ENCODE measurements around the gene SPZ1.
"Not testable (repeated sequence)": the region's sequence is repeated elsewhere in the genome, so short reads cannot be mapped to it uniquely, and the experiment has no call there.

The SPZ1 gene

GRCh38 chr5:80319702-80320101, at the start of gene SPZ1:
Gene SPZ1 (plus strand): TSS chr5:80320002. CDS start chr5:80320216, 214 bp downstream.
- no peak for DNase-seq (ENCODE audit: low spot score)

- DNase-seq (ENCODE audit: low spot score): not testable (repeated sequence)
Measured at GRCh38 chr5:80270543-80270942, 49.3 kb upstream of the SPZ1 start.

GRCh38 chr5:80275347-80275746, 44.5 kb upstream of the SPZ1 start:
- DNase-seq (ENCODE audit: low spot score): no peak

GRCh38 chr5:80276186-80276585, 43.6 kb upstream of the SPZ1 start:
- DNase-seq (ENCODE audit: low spot score): no peak

GRCh38 chr5:80277191-80277590, 42.6 kb upstream of the SPZ1 start:
- no peak for DNase-seq (ENCODE audit: low spot score)

GRCh38 chr5:80282054-80282453, 37.7 kb upstream of the SPZ1 start:
- DNase-seq (ENCODE audit: low spot score): no peak

GRCh38 chr5:80283360-80283759, 36.4 kb upstream of the SPZ1 start:
- no peak for DNase-seq (ENCODE audit: low spot score)

- DNase-seq (ENCODE audit: low spot score): no peak
Measured at GRCh38 chr5:80284720-80285119, 35.1 kb upstream of the SPZ1 start.

- DNase-seq (ENCODE audit: low spot score): no peak
Measured at GRCh38 chr5:80288177-80288576, 31.6 kb upstream of the SPZ1 start.

GRCh38 chr5:80289320-80289719, 30.5 kb upstream of the SPZ1 start:
- DNase-seq (ENCODE audit: low spot score): no peak

GRCh38 chr5:80291761-80292160, 28.0 kb upstream of the SPZ1 start:
- no peak for DNase-seq (ENCODE audit: low spot score)

- no peak for DNase-seq (ENCODE audit: low spot score)
Measured at GRCh38 chr5:80296121-80296520, 23.7 kb upstream of the SPZ1 start.

- no peak for DNase-seq (ENCODE audit: low spot score)
Measured at GRCh38 chr5:80299601-80300000, 20.2 kb upstream of the SPZ1 start.

GRCh38 chr5:80300125-80300524, 19.7 kb upstream of the SPZ1 start:
- no peak for DNase-seq (ENCODE audit: low spot score)

GRCh38 chr5:80300796-80301195, 19.0 kb upstream of the SPZ1 start:
- DNase-seq (ENCODE audit: low spot score): not testable (repeated sequence)

GRCh38 chr5:80301342-80301741, 18.5 kb upstream of the SPZ1 start:
- not testable (repeated sequence) for DNase-seq (ENCODE audit: low spot score)

GRCh38 chr5:80302636-80303035, 17.2 kb upstream of the SPZ1 start:
- no peak for DNase-seq (ENCODE audit: low spot score)

GRCh38 chr5:80308526-80308925, 11.3 kb upstream of the SPZ1 start:
- DNase-seq (ENCODE audit: low spot score): no peak

GRCh38 chr5:80309871-80310665, 9.7 kb upstream of the SPZ1 start:
- no peak for DNase-seq (ENCODE audit: low spot score)

GRCh38 chr5:80315244-80315643, 4.6 kb upstream of the SPZ1 start:
- no peak for DNase-seq (ENCODE audit: low spot score)

- DNase-seq (ENCODE audit: low spot score): no peak
Measured at GRCh38 chr5:80318212-80318611, 1.6 kb upstream of the SPZ1 start.

GRCh38 chr5:80324912-80325311, 5.1 kb downstream of the SPZ1 start:
- DNase-seq (ENCODE audit: low spot score): no peak

- no peak for DNase-seq (ENCODE audit: low spot score)
Measured at GRCh38 chr5:80326468-80326867, 6.7 kb downstream of the SPZ1 start.

GRCh38 chr5:80337379-80337778, 17.6 kb downstream of the SPZ1 start:
- no peak for DNase-seq (ENCODE audit: low spot score)
